ENCODE results near the gene IQCH. TPM values are rescaled to one million over a fixed set of nuclear protein-coding genes. Genes with fewer than 3 reads are reported as not detected.

The IQCH gene
- total and polyA plus RNA-seq, 7 donors, result 0.36 to 3.8 (median 1.4) TPM

DNA sequence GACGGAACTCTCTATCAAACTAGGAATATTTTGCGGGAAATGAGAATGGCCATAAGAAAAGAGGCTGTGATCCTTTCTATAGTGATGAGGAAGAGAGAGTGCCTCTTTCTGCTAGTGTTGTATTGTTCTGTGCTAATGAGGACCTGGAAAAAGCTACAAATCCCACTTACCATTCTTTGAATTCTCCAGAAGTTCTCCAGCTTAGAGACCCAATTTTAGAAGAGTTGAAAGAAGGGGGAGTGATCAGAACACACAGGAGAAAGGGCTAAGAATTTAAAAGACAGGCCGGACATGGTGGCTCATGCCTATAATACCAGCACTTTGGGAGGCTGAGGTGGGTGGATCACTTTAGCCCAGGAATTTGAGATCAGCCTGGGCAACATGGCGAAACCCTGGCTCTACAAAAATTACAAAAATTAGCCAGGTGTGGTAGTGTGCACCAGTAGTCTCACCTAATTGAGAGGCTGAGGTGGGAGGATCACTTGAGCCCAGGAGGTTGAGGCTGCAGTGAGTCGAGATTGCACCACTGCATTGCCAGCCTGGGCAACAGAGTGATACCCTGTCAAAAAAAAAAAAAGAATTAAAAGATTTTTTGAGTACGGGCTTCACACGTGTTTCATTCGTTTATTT is 126.9 kb downstream of the IQCH start:
- H3K4me3 ChIP-seq, result no peak overlapping the region
- H3K27me3 ChIP-seq, result no peaks in the 10 kb centered on the region
- DNase-seq, result no peak
- H3K9me3 ChIP-seq, result no peaks in the 10 kb centered on the region
- H3K4me1 ChIP-seq, result no peaks in the 10 kb centered on the region
- no peak overlapping the region for H3K27ac ChIP-seq
- intact Hi-C loops (cut with DNase I), result no loop called here
- no peaks in the 10 kb centered on the region for H3K36me3 ChIP-seq
- TF ChIP-seq POLR2A (IDR thresholded peaks at IDR 0.05), result no peak
- 89 to 94% methylated on average over 8 of the region's 8 CpGs for WGBS, 2 donors

DNA sequence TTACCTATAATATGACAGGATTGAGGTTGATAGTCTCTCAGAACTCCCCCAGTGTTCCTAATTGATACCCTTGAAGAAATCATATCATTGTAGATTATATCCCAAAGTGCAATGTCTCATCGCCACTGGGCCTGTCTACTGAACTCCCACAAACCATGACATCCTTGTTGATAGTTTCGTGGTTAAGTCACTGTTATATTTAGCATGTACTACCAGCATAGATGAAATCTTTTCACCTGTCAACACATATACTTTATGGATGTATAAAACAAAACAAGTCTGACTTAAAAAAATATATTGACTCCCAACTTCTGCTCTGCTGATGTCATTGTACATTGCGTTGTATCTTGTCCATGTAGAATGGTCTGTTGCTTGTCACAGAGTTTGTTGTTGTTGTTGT is 128.1 kb downstream of the IQCH start:
- H3K4me1 ChIP-seq, result no peaks in the 10 kb centered on the region
- no peak overlapping the region for H3K4me3 ChIP-seq
- no peak for DNase-seq
- intact Hi-C loops (cut with DNase I), result no loop called here
- no peaks in the 10 kb centered on the region for H3K36me3 ChIP-seq
- no peaks in the 10 kb centered on the region for H3K9me3 ChIP-seq
- 92 to 95% methylated on average over 3 of the region's 3 CpGs for WGBS, 2 donors
- H3K27ac ChIP-seq, result no peak overlapping the region
- H3K27me3 ChIP-seq, result no peaks in the 10 kb centered on the region
- TF ChIP-seq POLR2AphosphoS5 (IDR thresholded peaks at IDR 0.05) (no peak), POLR2A (IDR thresholded peaks at IDR 0.05) (no peak)
- TF ChIP-seq, protein P1, sequence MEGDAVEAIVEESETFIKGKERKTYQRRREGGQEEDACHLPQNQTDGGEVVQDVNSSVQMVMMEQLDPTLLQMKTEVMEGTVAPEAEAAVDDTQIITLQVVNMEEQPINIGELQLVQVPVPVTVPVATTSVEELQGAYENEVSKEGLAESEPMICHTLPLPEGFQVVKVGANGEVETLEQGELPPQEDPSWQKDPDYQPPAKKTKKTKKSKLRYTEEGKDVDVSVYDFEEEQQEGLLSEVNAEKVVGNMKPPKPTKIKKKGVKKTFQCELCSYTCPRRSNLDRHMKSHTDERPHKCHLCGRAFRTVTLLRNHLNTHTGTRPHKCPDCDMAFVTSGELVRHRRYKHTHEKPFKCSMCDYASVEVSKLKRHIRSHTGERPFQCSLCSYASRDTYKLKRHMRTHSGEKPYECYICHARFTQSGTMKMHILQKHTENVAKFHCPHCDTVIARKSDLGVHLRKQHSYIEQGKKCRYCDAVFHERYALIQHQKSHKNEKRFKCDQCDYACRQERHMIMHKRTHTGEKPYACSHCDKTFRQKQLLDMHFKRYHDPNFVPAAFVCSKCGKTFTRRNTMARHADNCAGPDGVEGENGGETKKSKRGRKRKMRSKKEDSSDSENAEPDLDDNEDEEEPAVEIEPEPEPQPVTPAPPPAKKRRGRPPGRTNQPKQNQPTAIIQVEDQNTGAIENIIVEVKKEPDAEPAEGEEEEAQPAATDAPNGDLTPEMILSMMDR (IDR thresholded peaks at IDR 0.05), result no peak

DNA sequence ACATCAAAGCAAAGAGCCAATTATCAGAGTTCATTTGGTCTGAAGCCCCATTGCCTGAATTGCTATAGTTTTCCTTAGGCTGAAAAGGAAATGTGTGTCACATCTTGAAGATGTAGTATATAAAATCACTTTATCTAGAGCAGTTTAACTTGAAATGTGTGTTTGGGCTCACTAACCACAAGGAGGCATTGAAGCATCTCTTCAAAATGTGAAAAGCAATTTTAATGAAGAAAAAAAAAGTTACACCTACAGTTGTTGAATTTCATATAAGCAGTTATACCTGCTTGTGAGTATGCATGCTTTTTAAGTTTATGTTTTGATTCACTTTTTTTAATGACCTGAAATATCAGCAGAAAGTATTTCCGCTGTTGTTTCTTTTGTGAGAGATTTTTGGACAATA is 129.3 kb downstream of the IQCH start:
- DNase-seq, result no peak
- H3K27me3 ChIP-seq, result no peaks in the 10 kb centered on the region
- WGBS, 2 donors, result 95 to 97% methylated on average over 1 of the region's 1 CpG
- intact Hi-C loops (cut with DNase I), result no loop called here
- no peaks in the 10 kb centered on the region for H3K36me3 ChIP-seq
- H3K27ac ChIP-seq, result no peak overlapping the region
- no peak for TF ChIP-seq EP300 (IDR thresholded peaks at IDR 0.05)
- TF ChIP-seq, protein P1 (IDR thresholded peaks at IDR 0.05), result no peak
- TF ChIP-seq POLR2AphosphoS5 (IDR thresholded peaks at IDR 0.05), result no peak
- TF ChIP-seq POLR2A (IDR thresholded peaks at IDR 0.05), result no peak
- H3K4me1 ChIP-seq, result no peaks in the 10 kb centered on the region
- no peaks in the 10 kb centered on the region for H3K9me3 ChIP-seq
- no peak overlapping the region for H3K4me3 ChIP-seq

DNA sequence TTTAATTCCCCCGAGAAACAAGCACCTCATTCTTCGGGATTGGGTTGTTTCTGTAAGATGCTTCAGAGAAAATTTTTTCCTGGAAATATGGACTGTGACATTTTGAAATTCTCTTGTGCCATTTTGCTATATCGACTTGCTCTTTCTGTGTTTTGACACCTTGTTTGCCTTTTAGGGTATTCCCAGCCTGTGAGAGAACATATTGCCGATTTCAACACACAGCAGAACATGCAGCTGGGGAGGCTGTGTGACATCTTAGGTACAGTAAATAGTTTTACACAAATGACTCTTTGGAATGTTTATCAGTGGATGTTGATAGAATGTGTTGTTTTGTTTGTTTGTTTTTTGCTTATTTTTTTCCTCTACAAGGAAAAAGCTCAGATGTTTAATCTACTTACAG is 130.2 kb downstream of the IQCH start:
- DNase-seq, result no peak
- H3K36me3 ChIP-seq, result no peaks in the 10 kb centered on the region
- H3K27me3 ChIP-seq, result no peaks in the 10 kb centered on the region
- H3K4me3 ChIP-seq, result no peak overlapping the region
- WGBS, 2 donors, result 84 to 86% methylated on average over 4 of the region's 4 CpGs
- intact Hi-C loops (cut with DNase I), result no loop called here
- H3K9me3 ChIP-seq, result no peaks in the 10 kb centered on the region
- TF ChIP-seq POLR2AphosphoS5 (IDR thresholded peaks at IDR 0.05), result no peak
- no peak overlapping the region for H3K27ac ChIP-seq
- no peaks in the 10 kb centered on the region for H3K4me1 ChIP-seq

DNA sequence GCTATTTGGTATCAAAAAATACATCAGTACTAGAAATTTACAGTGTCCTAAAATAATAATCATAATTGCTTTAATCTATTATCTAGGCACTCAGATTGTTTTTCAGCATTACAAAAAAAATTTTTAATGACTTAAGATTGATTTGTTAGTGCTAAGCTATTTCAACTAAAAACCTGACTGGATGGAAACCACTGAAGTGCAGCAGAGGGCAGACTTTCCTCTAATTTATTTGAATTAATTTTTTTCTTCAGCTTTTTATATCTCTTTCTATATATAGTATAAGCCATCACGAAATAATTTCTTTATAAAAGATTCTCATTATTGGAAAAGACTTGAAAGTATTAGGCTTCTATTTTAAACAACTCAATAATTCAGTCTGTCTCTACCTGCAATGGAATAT is 131.4 kb downstream of the IQCH start:
- no peak for DNase-seq
- Histone ChIP-seq H3K4me3 (no peak overlapping the region), H3K4me1 (no peaks in the 10 kb centered on the region), H3K27ac (no peak overlapping the region), H3K9me3 (no peaks in the 10 kb centered on the region), H3K36me3 (no peaks in the 10 kb centered on the region), H3K27me3 (no peaks in the 10 kb centered on the region)
- WGBS, 2 donors, result 48 to 77% methylated on average over 1 of the region's 1 CpG
- intact Hi-C loops (cut with DNase I), result no loop called here
- no peak for TF ChIP-seq POLR2AphosphoS5 (IDR thresholded peaks at IDR 0.05)
- TF ChIP-seq, protein P1 (IDR thresholded peaks at IDR 0.05), result no peak
- TF ChIP-seq EP300 (IDR thresholded peaks at IDR 0.05), result no peak
- TF ChIP-seq POLR2A (IDR thresholded peaks at IDR 0.05), result no peak

DNA sequence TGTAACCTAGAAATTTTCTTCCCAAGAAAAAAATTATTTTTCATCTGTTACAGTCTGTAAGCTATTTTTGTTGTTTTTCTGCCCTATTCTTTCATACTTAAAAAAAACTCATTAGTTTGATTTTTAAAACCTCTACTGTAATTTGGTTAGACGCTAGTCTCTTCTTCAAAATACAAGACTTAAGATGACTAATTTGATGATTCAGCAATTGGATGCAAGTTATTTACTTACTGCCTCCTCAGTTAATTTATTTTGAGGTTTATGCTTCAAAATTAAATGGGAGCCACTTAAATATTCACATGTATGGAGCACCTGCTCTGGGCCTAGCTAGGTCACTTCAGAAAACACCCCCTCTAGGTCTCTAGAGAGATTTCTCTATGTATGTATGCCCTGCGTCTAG is 132.4 kb downstream of the IQCH start:
- intact Hi-C loops (cut with DNase I), result no loop called here

More for the DNA sequence above, 132.4 kb downstream of the IQCH start:
- H3K4me3 ChIP-seq, result no peak overlapping the region
- H3K4me1 ChIP-seq, result no peaks in the 10 kb centered on the region
- no peaks in the 10 kb centered on the region for H3K36me3 ChIP-seq
- H3K27ac ChIP-seq, result no peak overlapping the region
- no peak for TF ChIP-seq POLR2A (IDR thresholded peaks at IDR 0.05)
- TF ChIP-seq EP300 (IDR thresholded peaks at IDR 0.05), result no peak
- no peak for TF ChIP-seq POLR2AphosphoS5 (IDR thresholded peaks at IDR 0.05)
- TF ChIP-seq, protein P1 (IDR thresholded peaks at IDR 0.05), result no peak
- no peak for DNase-seq
- no peaks in the 10 kb centered on the region for H3K9me3 ChIP-seq
- no peaks in the 10 kb centered on the region for H3K27me3 ChIP-seq
- 95% methylated on average over 2 of the region's 2 CpGs for WGBS, 2 donors

All from sigmoid colon (tissue), 7 donors.